ENCODE measurements around the gene FFAR3. TPM values are rescaled to one million over a fixed set of nuclear protein-coding genes. Genes with fewer than 3 reads are reported as not detected.
"Not testable (repeated sequence)": the region's sequence is repeated elsewhere in the genome, so short reads cannot be mapped to it uniquely, and the experiment has no call there.

Gene FFAR3
- total and polyA plus RNA-seq, 8 donors: 0.09 to 1.6 (median 0.30) TPM; not detected in 2

GRCh38 chr19:35353635-35354034 lies 4.6 kb upstream of the FFAR3 start:
- intact Hi-C loops (cut with DNase I): loop anchor here in 1 of 2 donors (10.0 kb wide), 2 partner anchors 111 to 141 kb away; partner anchors contain the start of gene KRTDAP
- ATAC-seq (no peak), DNase-seq (peak in 1 of 4 donors; percentile 10)

GRCh38 chr19:35354898-35355297 lies 3.4 kb upstream of the FFAR3 start:
- intact Hi-C loops (cut with DNase I): loop anchor here in 1 of 2 donors (10.0 kb wide), 2 partner anchors 110 to 140 kb away; partner anchors contain the start of gene KRTDAP
- TF ChIP-seq, protein P1, sequence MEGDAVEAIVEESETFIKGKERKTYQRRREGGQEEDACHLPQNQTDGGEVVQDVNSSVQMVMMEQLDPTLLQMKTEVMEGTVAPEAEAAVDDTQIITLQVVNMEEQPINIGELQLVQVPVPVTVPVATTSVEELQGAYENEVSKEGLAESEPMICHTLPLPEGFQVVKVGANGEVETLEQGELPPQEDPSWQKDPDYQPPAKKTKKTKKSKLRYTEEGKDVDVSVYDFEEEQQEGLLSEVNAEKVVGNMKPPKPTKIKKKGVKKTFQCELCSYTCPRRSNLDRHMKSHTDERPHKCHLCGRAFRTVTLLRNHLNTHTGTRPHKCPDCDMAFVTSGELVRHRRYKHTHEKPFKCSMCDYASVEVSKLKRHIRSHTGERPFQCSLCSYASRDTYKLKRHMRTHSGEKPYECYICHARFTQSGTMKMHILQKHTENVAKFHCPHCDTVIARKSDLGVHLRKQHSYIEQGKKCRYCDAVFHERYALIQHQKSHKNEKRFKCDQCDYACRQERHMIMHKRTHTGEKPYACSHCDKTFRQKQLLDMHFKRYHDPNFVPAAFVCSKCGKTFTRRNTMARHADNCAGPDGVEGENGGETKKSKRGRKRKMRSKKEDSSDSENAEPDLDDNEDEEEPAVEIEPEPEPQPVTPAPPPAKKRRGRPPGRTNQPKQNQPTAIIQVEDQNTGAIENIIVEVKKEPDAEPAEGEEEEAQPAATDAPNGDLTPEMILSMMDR (IDR thresholded peaks at IDR 0.05): no peak
- H3K27ac ChIP-seq: no peak overlapping the region

More at GRCh38 chr19:35353635-35354034, 4.6 kb upstream of the FFAR3 start:
- peaks cover 0 to 15% of the 10 kb centered on the region in 2 donors for H3K27me3 ChIP-seq
- H3K9me3 ChIP-seq: no peaks in the 10 kb centered on the region
- peaks cover 0 to 41% of the 10 kb centered on the region in 2 donors for H3K4me1 ChIP-seq
- H3K36me3 ChIP-seq: no peaks in the 10 kb centered on the region
- TF ChIP-seq, protein P1 (IDR thresholded peaks at IDR 0.05): no peak
- no peak overlapping the region for H3K27ac ChIP-seq
- H3K4me3 ChIP-seq: no peak overlapping the region

GRCh38 chr19:35355791-35356460 lies 2.3 kb upstream of the FFAR3 start:
- Histone ChIP-seq H3K27ac (no peak overlapping the region), H3K36me3 (no peaks in the 10 kb centered on the region), H3K9me3 (no peaks in the 10 kb centered on the region), H3K4me3 (no peak overlapping the region), H3K27me3 (peaks cover 0 to 15% of the 10 kb centered on the region in 2 donors), H3K4me1 (peaks cover 0 to 34% of the 10 kb centered on the region in 2 donors)
- no peak for ATAC-seq
- no peak for DNase-seq
- intact Hi-C loops (cut with DNase I): loop anchor here in 1 of 2 donors (10.0 kb wide), 2 partner anchors 109 to 139 kb away; partner anchors contain the start of gene KRTDAP
- TF ChIP-seq, protein P1 (IDR thresholded peaks at IDR 0.05): no peak

More at GRCh38 chr19:35354898-35355297, 3.4 kb upstream of the FFAR3 start:
- Histone ChIP-seq H3K9me3 (no peaks in the 10 kb centered on the region), H3K4me3 (no peak overlapping the region), H3K4me1 (peaks cover 0 to 34% of the 10 kb centered on the region in 2 donors), H3K36me3 (no peaks in the 10 kb centered on the region), H3K27me3 (peaks cover 0 to 15% of the 10 kb centered on the region in 2 donors)
- DNase-seq: no peak
- ATAC-seq: no peak

DNA sequence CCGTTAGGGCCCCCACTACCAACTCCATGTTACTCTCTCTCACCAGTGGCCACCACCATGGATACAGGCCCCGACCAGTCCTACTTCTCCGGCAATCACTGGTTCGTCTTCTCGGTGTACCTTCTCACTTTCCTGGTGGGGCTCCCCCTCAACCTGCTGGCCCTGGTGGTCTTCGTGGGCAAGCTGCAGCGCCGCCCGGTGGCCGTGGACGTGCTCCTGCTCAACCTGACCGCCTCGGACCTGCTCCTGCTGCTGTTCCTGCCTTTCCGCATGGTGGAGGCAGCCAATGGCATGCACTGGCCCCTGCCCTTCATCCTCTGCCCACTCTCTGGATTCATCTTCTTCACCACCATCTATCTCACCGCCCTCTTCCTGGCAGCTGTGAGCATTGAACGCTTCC lies 574 bp downstream of the FFAR3 start:
- not testable (repeated sequence) for DNase-seq, ATAC-seq, H3K9me3 ChIP-seq, H3K4me3 ChIP-seq, H3K27ac ChIP-seq, H3K36me3 ChIP-seq
- Histone ChIP-seq H3K27me3 (peaks cover 0 to 10% of the 10 kb centered on the region in 2 donors), H3K4me1 (peaks cover 0 to 17% of the 10 kb centered on the region in 2 donors)
- intact Hi-C loops (cut with DNase I): loop anchor here in 1 of 2 donors (10.0 kb wide), 2 partner anchors 106 to 136 kb away; partner anchors contain the start of gene KRTDAP

DNA sequence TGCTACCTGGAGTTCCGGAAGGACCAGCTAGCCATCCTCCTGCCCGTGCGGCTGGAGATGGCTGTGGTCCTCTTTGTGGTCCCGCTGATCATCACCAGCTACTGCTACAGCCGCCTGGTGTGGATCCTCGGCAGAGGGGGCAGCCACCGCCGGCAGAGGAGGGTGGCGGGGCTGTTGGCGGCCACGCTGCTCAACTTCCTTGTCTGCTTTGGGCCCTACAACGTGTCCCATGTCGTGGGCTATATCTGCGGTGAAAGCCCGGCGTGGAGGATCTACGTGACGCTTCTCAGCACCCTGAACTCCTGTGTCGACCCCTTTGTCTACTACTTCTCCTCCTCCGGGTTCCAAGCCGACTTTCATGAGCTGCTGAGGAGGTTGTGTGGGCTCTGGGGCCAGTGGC lies 1.1 kb downstream of the FFAR3 start:
- not testable (repeated sequence) for ATAC-seq, DNase-seq, H3K27ac ChIP-seq, H3K9me3 ChIP-seq, H3K4me3 ChIP-seq, H3K36me3 ChIP-seq
- H3K4me1 ChIP-seq: peaks cover 0 to 14% of the 10 kb centered on the region in 2 donors
- intact Hi-C loops (cut with DNase I): loop anchor here in 1 of 2 donors (10.0 kb wide), 2 partner anchors 105 to 135 kb away; partner anchors contain the start of gene KRTDAP
- H3K27me3 ChIP-seq: peaks cover 0 to 10% of the 10 kb centered on the region in 2 donors

DNA sequence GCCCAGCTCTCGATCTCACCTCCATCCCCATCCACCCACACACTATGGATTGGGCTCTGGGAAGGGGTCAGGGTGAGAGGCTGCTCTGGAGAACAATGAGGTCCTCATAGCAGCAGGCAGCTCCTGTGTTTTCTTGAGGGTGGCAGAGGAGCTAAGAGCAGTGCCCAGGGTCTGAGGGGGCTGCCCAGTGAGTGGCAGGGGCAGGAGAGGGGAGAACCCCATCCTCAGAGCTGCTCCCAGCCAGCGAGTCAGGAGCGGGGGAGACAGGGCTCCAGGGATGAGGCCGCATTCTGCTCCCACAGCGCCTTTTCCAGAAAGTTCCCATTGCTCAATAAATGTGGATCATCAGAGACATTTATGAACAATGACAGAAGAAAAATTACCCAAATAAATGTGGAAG lies 1.8 kb downstream of the FFAR3 start:
- intact Hi-C loops (cut with DNase I); H3K9me3 ChIP-seq; H3K27ac ChIP-seq; DNase-seq; ATAC-seq; H3K4me3 ChIP-seq; H3K36me3 ChIP-seq: not testable (repeated sequence)
- Histone ChIP-seq H3K4me1 (peaks cover 0 to 14% of the 10 kb centered on the region in 2 donors), H3K27me3 (peaks cover 0 to 10% of the 10 kb centered on the region in 2 donors)
